BLaER1 (cell line): ENCODE data around the gene MICB.

Experiments used
- H3K27ac ChIP-seq: shearing (Covaris generic); formaldehyde crosslinking; 2 replicates; pipeline ENCODE4 v1.8.1; 2022
- H3K27me3 ChIP-seq: shearing (Covaris generic); formaldehyde crosslinking; 2 replicates; pipeline ENCODE4 v1.8.1; 2022
- H3K36me3 ChIP-seq: shearing (Covaris generic); formaldehyde crosslinking; 2 replicates; pipeline ENCODE4 v1.8.1; 2022
- H3K4me1 ChIP-seq: shearing (Covaris generic); formaldehyde crosslinking; 2 replicates; pipeline ENCODE4 v1.8.1; 2022
- H3K4me2 ChIP-seq: shearing (Covaris generic); formaldehyde crosslinking; 2 replicates; pipeline ENCODE4 v1.8.1; 2022
- H3K4me3 ChIP-seq: shearing (Covaris generic); formaldehyde crosslinking; 2 replicates; pipeline ENCODE4 v1.8.1; 2022
- H3K9ac ChIP-seq: shearing (Covaris generic); formaldehyde crosslinking; 2 replicates; pipeline ENCODE4 v1.8.1; 2022
- H3K9me3 ChIP-seq: shearing (Covaris generic); formaldehyde crosslinking; 2 replicates; pipeline ENCODE4 v1.8.1; 2022
- H4K20me1 ChIP-seq: shearing (Covaris generic); formaldehyde crosslinking; 2 replicates; pipeline ENCODE4 v1.8.1; 2022
- Cebpa-rat ChIP-seq: shearing (Covaris generic); IDR thresholded peaks from 2 replicates; pipeline ENCODE4 v1.8.1; 2022

The MICB gene

GRCh38 chr6:31473780-31474761 is 23.9 kb upstream of the MICB start:
- H3K4me1 ChIP-seq, result peaks cover 5% of the 10 kb centered on the region; the same call in 1 of the 2 replicates
- no peak overlapping the region for H3K27ac ChIP-seq
- no peak overlapping the region for H3K4me3 ChIP-seq
- no peak overlapping the region for H3K4me2 ChIP-seq
- no peak for TF ChIP-seq Cebpa-rat
- H3K9me3 ChIP-seq, result no peaks in the 10 kb centered on the region
- no peaks in the 10 kb centered on the region for H3K27me3 ChIP-seq
- peaks cover 9% of the 10 kb centered on the region; the same call in 1 of the 2 replicates for H3K36me3 ChIP-seq
- peaks cover 51% of the 10 kb centered on the region for H4K20me1 ChIP-seq
- no peak overlapping the region for H3K9ac ChIP-seq

- TF ChIP-seq Cebpa-rat, result no peak
- H4K20me1 ChIP-seq, result peaks cover 43% of the 10 kb centered on the region
- H3K36me3 ChIP-seq, result peaks cover 9% of the 10 kb centered on the region; the same call in 1 of the 2 replicates
- H3K27ac ChIP-seq, result no peak overlapping the region
- no peak overlapping the region for H3K4me2 ChIP-seq
- H3K4me1 ChIP-seq, result peaks cover 5% of the 10 kb centered on the region; the same call in 1 of the 2 replicates
- no peak overlapping the region for H3K4me3 ChIP-seq
- H3K27me3 ChIP-seq, result no peaks in the 10 kb centered on the region
- H3K9me3 ChIP-seq, result no peaks in the 10 kb centered on the region
- no peak overlapping the region for H3K9ac ChIP-seq
Observed at GRCh38 chr6:31474871-31475286, 23.1 kb upstream of the MICB start.

GRCh38 chr6:31476515-31477139 is 21.3 kb upstream of the MICB start:
- Histone ChIP-seq H3K4me2 (no peak overlapping the region), H3K27me3 (no peaks in the 10 kb centered on the region), H3K9ac (no peak overlapping the region), H3K36me3 (peaks cover 11% of the 10 kb centered on the region; the same call in 1 of the 2 replicates), H3K4me1 (peaks cover 5% of the 10 kb centered on the region; the same call in 1 of the 2 replicates), H3K27ac (no peak overlapping the region), H3K9me3 (no peaks in the 10 kb centered on the region), H3K4me3 (no peak overlapping the region), H4K20me1 (peaks cover 26% of the 10 kb centered on the region)
- no peak for TF ChIP-seq Cebpa-rat

GRCh38 chr6:31477521-31477920 is 20.4 kb upstream of the MICB start:
- no peak for TF ChIP-seq Cebpa-rat
- Histone ChIP-seq H3K27ac (no peak overlapping the region), H3K4me3 (no peak overlapping the region), H4K20me1 (peaks cover 17% of the 10 kb centered on the region), H3K4me2 (no peak overlapping the region), H3K36me3 (peaks cover 11% of the 10 kb centered on the region; the same call in 1 of the 2 replicates), H3K27me3 (no peaks in the 10 kb centered on the region), H3K9ac (no peak overlapping the region), H3K9me3 (no peaks in the 10 kb centered on the region), H3K4me1 (peaks cover 5% of the 10 kb centered on the region; the same call in 1 of the 2 replicates)

- H3K4me2 ChIP-seq, result no peak overlapping the region
Observed at GRCh38 chr6:31478186-31478950, 19.6 kb upstream of the MICB start.

GRCh38 chr6:31479151-31479932 is 18.6 kb upstream of the MICB start:
- Histone ChIP-seq H3K9me3 (no peaks in the 10 kb centered on the region), H3K4me1 (peaks cover 5% of the 10 kb centered on the region; the same call in 1 of the 2 replicates), H4K20me1 (no peaks in the 10 kb centered on the region; the same call in 1 of the 2 replicates), H3K36me3 (peaks cover 11% of the 10 kb centered on the region; the same call in 1 of the 2 replicates), H3K4me2 (no peak overlapping the region), H3K27me3 (no peaks in the 10 kb centered on the region), H3K4me3 (no peak overlapping the region), H3K9ac (no peak overlapping the region; the same call in 1 of the 2 replicates), H3K27ac (no peak overlapping the region)
- no peak for TF ChIP-seq Cebpa-rat

More at GRCh38 chr6:31478186-31478950, 19.6 kb upstream of the MICB start:
- no peak for TF ChIP-seq Cebpa-rat
- Histone ChIP-seq H3K36me3 (peaks cover 11% of the 10 kb centered on the region; the same call in 1 of the 2 replicates), H4K20me1 (peaks cover 10% of the 10 kb centered on the region; the same call in 1 of the 2 replicates), H3K4me3 (no peak overlapping the region), H3K27me3 (no peaks in the 10 kb centered on the region), H3K9me3 (no peaks in the 10 kb centered on the region), H3K4me1 (peaks cover 5% of the 10 kb centered on the region; the same call in 1 of the 2 replicates), H3K9ac (no peak overlapping the region; the same call in 1 of the 2 replicates), H3K27ac (no peak overlapping the region)

- H3K4me3 ChIP-seq, result no peak overlapping the region
- peaks cover 6% of the 10 kb centered on the region; the same call in 1 of the 2 replicates for H3K36me3 ChIP-seq
- no peak overlapping the region for H3K4me2 ChIP-seq
- no peak overlapping the region for H3K27ac ChIP-seq
- H3K4me1 ChIP-seq, result peaks cover 5% of the 10 kb centered on the region; the same call in 1 of the 2 replicates
- TF ChIP-seq Cebpa-rat, result no peak
- no peaks in the 10 kb centered on the region for H3K27me3 ChIP-seq
- H4K20me1 ChIP-seq, result no peaks in the 10 kb centered on the region; the same call in 1 of the 2 replicates
- H3K9ac ChIP-seq, result no peak overlapping the region
- H3K9me3 ChIP-seq, result no peaks in the 10 kb centered on the region
Observed at GRCh38 chr6:31479933-31480535, 17.9 kb upstream of the MICB start.

- Histone ChIP-seq H3K27ac (no peak overlapping the region), H4K20me1 (no peaks in the 10 kb centered on the region; the same call in 1 of the 2 replicates), H3K4me1 (peaks cover 5% of the 10 kb centered on the region; the same call in 1 of the 2 replicates), H3K4me2 (no peak overlapping the region), H3K9me3 (no peaks in the 10 kb centered on the region), H3K4me3 (no peak overlapping the region), H3K9ac (no peak overlapping the region), H3K27me3 (no peaks in the 10 kb centered on the region), H3K36me3 (0 out of 2 replicates have a peak, but pooled peaks cover 6% of the 10 kb centered on the region)
- no peak for TF ChIP-seq Cebpa-rat
Observed at GRCh38 chr6:31480574-31480973, 17.4 kb upstream of the MICB start.
